Neural progenitor cell (in vitro differentiated cells): ENCODE measurements around the gene ZNF274.

Source experiments
- CTCF ChIP-seq: fragments of 200-600 bp; sonication (generic); IDR thresholded peaks from 2 replicates; pipeline ENCODE4 v1.5.1; 2017; ENCODE audit warnings: antibody characterized with exemption, mild to moderate bottlenecking
- EZH2 ChIP-seq: fragments of 200-600 bp; sonication (generic); IDR thresholded peaks from 2 replicates; pipeline ENCODE4 v1.6.1; 2017; ENCODE audit warnings: antibody characterized with exemption, mild to moderate bottlenecking, moderate library complexity
- EZH2phosphoT487 ChIP-seq: fragments of 200-600 bp; sonication (generic); IDR thresholded peaks from 2 replicates; pipeline ENCODE4 v1.6.1; 2017; ENCODE audit warnings: antibody characterized with exemption

GRCh38 chr19:58153386-58153785, 29.5 kb upstream of the ZNF274 start:
- no peak for TF ChIP-seq CTCF
- no peak for TF ChIP-seq EZH2
- TF ChIP-seq EZH2phosphoT487, result no peak
